Ovary (tissue), 9 donors: ENCODE measurements around the gene HDGFL1. TPM values are rescaled to one million over a fixed set of nuclear protein-coding genes. Genes with fewer than 3 reads are reported as not detected.

Experiments
- DNase-seq, 5 donors: peaks; one replicate each; pipeline ENCODE4 v3.0.0-alpha.2; 2019 to 2020
- H3K27ac ChIP-seq, 2 donors: fragments of 200-600 bp; one replicate each; pipeline versions ENCODE4 v1.5.1 to v1.8.0; 2019 to 2022
- H3K27me3 ChIP-seq: fragments of 200-600 bp; one replicate; pipeline ENCODE4 v1.8.0; 2022
- H3K36me3 ChIP-seq: fragments of 200-600 bp; sonication (generic); one replicate; pipeline ENCODE4 v1.5.1; 2019
- H3K4me1 ChIP-seq: one replicate; pipeline ENCODE4 v1.8.1; 2013; ENCODE audit warnings: mild to moderate bottlenecking, moderate library complexity; ENCODE audit not compliant: insufficient read depth
- H3K4me3 ChIP-seq: fragments of 200-600 bp; sonication (generic); one replicate; pipeline ENCODE4 v1.5.1; 2017
- H3K9me3 ChIP-seq, 2 donors: fragments of 200-600 bp in 1 of 2; sonication (generic) in 1 of 2; one replicate each; pipeline versions ENCODE4 v1.5.1 to v1.8.1; 2013 to 2019; ENCODE audit warnings: mild to moderate bottlenecking in 1 of 2, moderate library complexity in 1 of 2
- EP300 ChIP-seq: sonication (generic); formaldehyde crosslinking; IDR thresholded peaks from one replicate; pipeline ENCODE4 v1.6.1; 2017; ENCODE audit warnings: antibody characterized with exemption
- POLR2A ChIP-seq: fragments of 450-650 bp; IDR thresholded peaks from one replicate; pipeline ENCODE4 v1.6.1; 2017; ENCODE audit warnings: antibody characterized with exemption, mild to moderate bottlenecking, moderate library complexity
- WGBS, 3 donors: extraction: QIAGEN DNeasy Blood & Tissue Kit in 1 of 3; methylation state at CpG; one replicate each; pipeline versions ENCODE4 v1.1.5 to v1.1.7; 2013 to 2017; 5-methylcytosine and 5-hydroxymethylcytosine counted together
- intact Hi-C, 4 donors: fragments of 100-400 bp; cut with DNase I; formaldehyde crosslinking; loops; one replicate each; pipeline versions ENCODE4 v1.11.0 to v1.15.1; 2022 to 2023
- polyA plus RNA-seq, 2 donors: library from polyadenylated mRNA; stranded (reverse); fragments of 200-250 nt in 1 of 2; fragments of 350-450 nt in 1 of 2; fragmentation: Illumina TruSeq in 1 of 2; extraction: RNeasy Lipid Tissue Mini Kit (QIAGEN cat#74804) in 1 of 2; gene quantifications; one replicate each; pipeline ENCODE4 v1.2.3, GENCODE V29; 2013 to 2014
- total RNA-seq, 7 donors: library from RNA; depleted of rRNA in 2 of 7; stranded (reverse); fragments of >200 nt in 2 of 7; fragmentation: NEBNext Ultra II Directional in 3 of 7; extraction: Animal tissue kit (Norgen Biotek cat#: 25700) in 3 of 7; gene quantifications; one replicate each; pipeline versions ENCODE4 v1.1.0 to v1.2.4, GENCODE V29; 2016 to 2023
- TF ChIP-seq, protein P1 (sequence below), 3 donors: fragments of 450-650 bp in 2 of 3; fragments of 200-600 bp in 1 of 3; IDR thresholded peaks; one replicate each; pipeline versions ENCODE4 v1.5.1 to v1.8.0; 2016 to 2022; ENCODE audit warnings: antibody characterized with exemption in 3 of 3, mild to moderate bottlenecking in 1 of 3
- donor health status: DM: no; HTN: no; CAD: no; lungs with moderate emphysema.
- donor health status: DM: no; HTN: no; CAD: no.
- donor health status: Bipolar disorder and iron deficiency.
- donor health status: DM: yes; HTN: yes; CAD: no.
- donor health status: DM: no; HTN: no; CAD: no.
- donor health status: DM: yes; HTN: yes; CAD: no.

Gene HDGFL1
- total and polyA plus RNA-seq, 9 donors = 0.10 TPM; not detected in 8

DNA sequence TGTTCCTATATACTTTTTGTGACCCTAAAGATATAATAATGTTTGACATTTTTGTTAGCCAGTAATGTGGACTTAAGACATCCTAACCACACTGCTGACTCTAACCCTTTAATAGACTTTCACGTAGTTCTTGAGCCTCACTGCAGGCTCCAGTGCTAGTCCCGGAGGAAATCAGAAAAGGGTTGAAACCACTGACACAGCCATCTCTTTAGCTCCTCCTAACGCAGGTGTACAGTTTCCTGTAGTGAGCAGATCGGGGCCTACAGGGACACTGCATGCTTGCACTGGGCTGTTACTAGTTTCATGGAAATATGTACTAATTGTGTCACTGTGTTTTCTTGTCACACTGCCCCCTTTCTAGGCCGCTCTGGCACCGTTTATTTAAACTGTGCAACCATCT, 512 bp upstream of the HDGFL1 start:
- TF ChIP-seq, protein P1, sequence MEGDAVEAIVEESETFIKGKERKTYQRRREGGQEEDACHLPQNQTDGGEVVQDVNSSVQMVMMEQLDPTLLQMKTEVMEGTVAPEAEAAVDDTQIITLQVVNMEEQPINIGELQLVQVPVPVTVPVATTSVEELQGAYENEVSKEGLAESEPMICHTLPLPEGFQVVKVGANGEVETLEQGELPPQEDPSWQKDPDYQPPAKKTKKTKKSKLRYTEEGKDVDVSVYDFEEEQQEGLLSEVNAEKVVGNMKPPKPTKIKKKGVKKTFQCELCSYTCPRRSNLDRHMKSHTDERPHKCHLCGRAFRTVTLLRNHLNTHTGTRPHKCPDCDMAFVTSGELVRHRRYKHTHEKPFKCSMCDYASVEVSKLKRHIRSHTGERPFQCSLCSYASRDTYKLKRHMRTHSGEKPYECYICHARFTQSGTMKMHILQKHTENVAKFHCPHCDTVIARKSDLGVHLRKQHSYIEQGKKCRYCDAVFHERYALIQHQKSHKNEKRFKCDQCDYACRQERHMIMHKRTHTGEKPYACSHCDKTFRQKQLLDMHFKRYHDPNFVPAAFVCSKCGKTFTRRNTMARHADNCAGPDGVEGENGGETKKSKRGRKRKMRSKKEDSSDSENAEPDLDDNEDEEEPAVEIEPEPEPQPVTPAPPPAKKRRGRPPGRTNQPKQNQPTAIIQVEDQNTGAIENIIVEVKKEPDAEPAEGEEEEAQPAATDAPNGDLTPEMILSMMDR (IDR thresholded peaks at IDR 0.05) = no peak
- TF ChIP-seq POLR2A (no peak), EP300 (no peak)
- DNase-seq = no peak

DNA sequence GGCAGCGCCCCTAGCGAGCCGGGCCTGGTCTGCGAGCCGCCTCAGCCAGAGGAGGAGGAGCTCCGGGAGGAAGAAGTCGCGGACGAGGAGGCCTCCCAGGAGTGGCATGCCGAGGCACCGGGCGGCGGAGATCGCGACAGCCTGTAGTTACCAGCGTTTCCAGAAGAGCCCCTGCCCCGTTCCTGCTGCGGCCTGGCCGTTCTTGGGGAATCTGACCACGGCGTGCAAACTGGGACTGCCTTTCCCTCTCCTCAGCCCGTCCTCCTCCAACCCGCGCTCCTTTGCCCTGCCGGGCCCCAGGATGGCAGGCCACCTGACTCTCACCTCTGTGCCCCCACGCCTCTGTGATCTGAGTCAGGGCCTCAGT, 802 bp downstream of the HDGFL1 start:
- intact Hi-C loops = no loop called here
- no peak overlapping the region for H3K4me3 ChIP-seq
- 94 to 95% (median 94%) methylated on average over 26 of the region's 26 CpGs for WGBS, 3 donors
- DNase-seq = peak in 1 of 5 donors; percentile 16
- TF ChIP-seq EP300 = no peak
- TF ChIP-seq, protein P1 (IDR thresholded peaks at IDR 0.05) = no peak
- TF ChIP-seq POLR2A = no peak
- no peaks in the 10 kb centered on the region for H3K4me1 ChIP-seq
- H3K36me3 ChIP-seq = no peaks in the 10 kb centered on the region
- no peaks in the 10 kb centered on the region for H3K27me3 ChIP-seq
- no peak overlapping the region for H3K27ac ChIP-seq
- no peaks in the 10 kb centered on the region for H3K9me3 ChIP-seq

More for the DNA sequence above, 512 bp upstream of the HDGFL1 start:
- Histone ChIP-seq H3K27me3 (no peaks in the 10 kb centered on the region), H3K27ac (no peak overlapping the region), H3K4me1 (no peaks in the 10 kb centered on the region), H3K36me3 (no peaks in the 10 kb centered on the region), H3K9me3 (no peaks in the 10 kb centered on the region), H3K4me3 (no peak overlapping the region)
- intact Hi-C loops = no loop called here
- WGBS, 3 donors = 96 to 98% (median 97%) methylated on average over 6 of the region's 6 CpGs

DNA sequence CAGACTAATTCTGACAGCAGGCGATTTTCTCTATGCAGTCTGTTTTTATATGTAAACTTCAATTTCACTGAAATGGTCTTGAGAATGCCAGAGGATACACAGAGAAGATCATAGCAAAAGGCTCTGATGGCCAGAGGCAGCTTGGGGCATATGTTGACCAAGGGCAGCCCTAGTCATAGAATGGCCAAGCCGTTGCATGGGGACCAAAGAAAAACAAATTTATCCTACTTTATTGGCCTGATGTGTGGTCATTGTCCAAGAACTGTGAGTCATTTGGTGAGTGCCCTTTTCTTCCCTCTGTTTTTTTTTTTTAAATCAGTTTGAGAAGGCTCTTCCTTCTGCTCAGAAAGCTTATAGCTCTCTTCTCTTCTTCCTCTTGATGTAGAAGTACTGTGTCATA, 5.8 kb downstream of the HDGFL1 start:
- TF ChIP-seq EP300 = no peak
- TF ChIP-seq POLR2A = no peak
- TF ChIP-seq, protein P1 (IDR thresholded peaks at IDR 0.05) = no peak
- intact Hi-C loops = no loop called here
- 87 to 89% (median 88%) methylated on average over 2 of the region's 2 CpGs for WGBS, 3 donors
- Histone ChIP-seq H3K36me3 (no peaks in the 10 kb centered on the region), H3K27ac (no peak overlapping the region), H3K9me3 (no peaks in the 10 kb centered on the region), H3K4me3 (no peak overlapping the region), H3K4me1 (no peaks in the 10 kb centered on the region), H3K27me3 (no peaks in the 10 kb centered on the region)
- DNase-seq = no peak

DNA sequence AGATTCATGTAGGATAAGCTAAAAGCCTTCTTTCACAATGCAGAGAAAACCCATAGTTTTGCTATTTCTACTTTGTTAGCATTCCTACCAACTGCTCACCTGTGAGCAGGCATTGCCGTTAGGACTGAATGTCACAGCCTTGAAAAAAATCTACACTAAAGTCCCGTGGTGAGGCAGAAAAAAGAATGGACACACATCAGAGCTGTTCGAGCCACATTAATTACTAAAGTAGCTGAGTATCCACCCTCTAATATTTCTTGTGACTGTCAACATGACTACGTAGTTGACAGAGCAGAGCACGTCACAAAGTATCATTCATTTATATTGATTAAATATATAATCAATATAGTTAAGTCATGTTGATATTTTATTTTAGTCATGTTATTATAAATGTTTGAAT, 10.1 kb downstream of the HDGFL1 start:
- Histone ChIP-seq H3K27ac (no peak overlapping the region), H3K4me3 (no peak overlapping the region), H3K27me3 (no peaks in the 10 kb centered on the region), H3K4me1 (no peaks in the 10 kb centered on the region), H3K9me3 (no peaks in the 10 kb centered on the region), H3K36me3 (no peaks in the 10 kb centered on the region)
- TF ChIP-seq POLR2A (no peak), EP300 (no peak)
- TF ChIP-seq, protein P1 (IDR thresholded peaks at IDR 0.05) = no peak
- no peak for DNase-seq
- intact Hi-C loops = no loop called here
- 91 to 95% (median 93%) methylated on average over 5 of the region's 5 CpGs for WGBS, 3 donors

DNA sequence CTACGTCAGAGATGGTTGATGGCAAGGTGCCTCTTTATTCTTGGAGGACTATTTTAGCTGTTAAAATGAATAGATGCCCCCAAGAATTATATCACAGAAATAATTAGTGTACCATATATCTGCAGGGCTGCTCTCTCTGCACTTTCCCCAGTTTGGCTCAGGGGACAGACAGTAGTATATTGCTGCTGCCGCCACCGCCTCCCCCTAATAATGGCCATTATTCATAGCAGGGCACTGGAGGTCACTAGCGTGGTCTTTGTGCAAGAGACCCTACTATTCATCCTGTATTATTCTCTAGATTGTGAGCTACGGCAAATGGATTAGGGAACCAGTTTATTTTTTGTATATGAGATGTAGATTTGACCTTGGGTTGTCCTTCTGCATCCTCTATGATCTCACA, 11.0 kb downstream of the HDGFL1 start:
- H3K4me3 ChIP-seq = no peak overlapping the region
- no peaks in the 10 kb centered on the region for H3K36me3 ChIP-seq
- no peaks in the 10 kb centered on the region for H3K9me3 ChIP-seq
- H3K27me3 ChIP-seq = no peaks in the 10 kb centered on the region
- no peak for TF ChIP-seq POLR2A
- TF ChIP-seq EP300 = no peak
- TF ChIP-seq, protein P1 (IDR thresholded peaks at IDR 0.05) = no peak
- H3K4me1 ChIP-seq = no peaks in the 10 kb centered on the region
- intact Hi-C loops = no loop called here
- 96 to 98% (median 97%) methylated on average over 5 of the region's 5 CpGs for WGBS, 3 donors
- H3K27ac ChIP-seq = no peak overlapping the region
- DNase-seq = no peak
